ENCODE measurements around the gene NKRF. TPM values are rescaled to one million over a fixed set of nuclear protein-coding genes. Genes with fewer than 3 reads are reported as not detected.
"Not testable (repeated sequence)": the region's sequence is repeated elsewhere in the genome, so short reads cannot be mapped to it uniquely, and the experiment has no call there.

The NKRF gene
- total RNA-seq, 6 donors from 2014 or later = 3.9 to 10.5 (median 7.0) TPM

- no peak overlapping the region for H3K4me3 ChIP-seq
- H3K27ac ChIP-seq = no peak overlapping the region
- ATAC-seq (ENCODE audit: low FRiP score in 2 of 2) (no peak), DNase-seq (no peak)
- TF ChIP-seq CTCF (IDR thresholded peaks at IDR 0.05) (no peak), POLR2A (IDR thresholded peaks at IDR 0.05) (no peak), EP300 (IDR thresholded peaks at IDR 0.05) (no peak), POLR2AphosphoS5 (IDR thresholded peaks at IDR 0.05) (no peak)
- H3K4me1 ChIP-seq = no peaks in the 10 kb centered on the region
- H3K27me3 ChIP-seq = no peaks in the 10 kb centered on the region
- H3K36me3 ChIP-seq = peaks cover 0 to 3% (median 0%) of the 10 kb centered on the region in 4 donors
- WGBS, 2 donors = 66 to 82% methylated on average over 2 of the region's 2 CpGs
- H3K9me3 ChIP-seq = no peaks in the 10 kb centered on the region
Measured at GRCh38 chrX:119647089-119647488, 40.9 kb upstream of the NKRF start.

GRCh38 chrX:119646515-119646914 is 40.3 kb upstream of the NKRF start:
- DNase-seq (no peak), ATAC-seq (ENCODE audit: low FRiP score in 2 of 2) (no peak)
- Histone ChIP-seq H3K9me3 (no peaks in the 10 kb centered on the region), H3K27ac (no peak overlapping the region), H3K27me3 (no peaks in the 10 kb centered on the region), H3K4me3 (no peak overlapping the region), H3K36me3 (peaks cover 0 to 3% (median 0%) of the 10 kb centered on the region in 4 donors), H3K4me1 (no peaks in the 10 kb centered on the region)
- WGBS, 2 donors = 87 to 88% methylated on average over 2 to 4 of the region's 4 CpGs
- TF ChIP-seq CTCF (IDR thresholded peaks at IDR 0.05) (no peak), POLR2A (IDR thresholded peaks at IDR 0.05) (no peak), POLR2AphosphoS5 (IDR thresholded peaks at IDR 0.05) (no peak), EP300 (IDR thresholded peaks at IDR 0.05) (no peak)

- Histone ChIP-seq H3K4me3 (no peak overlapping the region), H3K27ac (no peak overlapping the region), H3K4me1 (no peaks in the 10 kb centered on the region), H3K36me3 (no peaks in the 10 kb centered on the region), H3K9me3 (no peaks in the 10 kb centered on the region), H3K27me3 (no peaks in the 10 kb centered on the region)
- DNase-seq = no peak
- ATAC-seq (ENCODE audit: low FRiP score in 2 of 2) = no peak
- TF ChIP-seq POLR2A (IDR thresholded peaks at IDR 0.05) (no peak), EP300 (IDR thresholded peaks at IDR 0.05) (no peak), POLR2AphosphoS5 (IDR thresholded peaks at IDR 0.05) (no peak), CTCF (IDR thresholded peaks at IDR 0.05) (no peak)
- 60 to 82% methylated on average over 1 to 8 of the region's 8 CpGs for WGBS, 2 donors
Measured at GRCh38 chrX:119643696-119644095, 37.5 kb upstream of the NKRF start.

- no peaks in the 10 kb centered on the region for H3K4me1 ChIP-seq
- no peak for TF ChIP-seq EP300 (IDR thresholded peaks at IDR 0.05)
- no peak for TF ChIP-seq POLR2A (IDR thresholded peaks at IDR 0.05)
- 60 to 69% methylated on average over 5 of the region's 5 CpGs for WGBS, 2 donors
- no peak for DNase-seq
- no peak overlapping the region for H3K4me3 ChIP-seq
- H3K36me3 ChIP-seq = peaks cover 0 to 6% (median 0%) of the 10 kb centered on the region in 4 donors
- ATAC-seq (ENCODE audit: low FRiP score in 2 of 2) = no peak
- no peaks in the 10 kb centered on the region for H3K9me3 ChIP-seq
- H3K27me3 ChIP-seq = no peaks in the 10 kb centered on the region
- H3K27ac ChIP-seq = no peak overlapping the region
Measured at GRCh38 chrX:119640731-119641170, 34.5 kb upstream of the NKRF start.

- ATAC-seq (ENCODE audit: low FRiP score in 2 of 2) (no peak), DNase-seq (no peak)
- Histone ChIP-seq H3K36me3 (peaks cover 0 to 6% (median 0%) of the 10 kb centered on the region in 4 donors), H3K9me3 (no peaks in the 10 kb centered on the region), H3K4me1 (no peaks in the 10 kb centered on the region), H3K27me3 (no peaks in the 10 kb centered on the region), H3K4me3 (no peak overlapping the region), H3K27ac (no peak overlapping the region)
- TF ChIP-seq CTCF (IDR thresholded peaks at IDR 0.05) (no peak), EP300 (IDR thresholded peaks at IDR 0.05) (no peak), POLR2AphosphoS5 (IDR thresholded peaks at IDR 0.05) (no peak), POLR2A (IDR thresholded peaks at IDR 0.05) (no peak)
- 71 to 75% methylated on average over 4 to 10 of the region's 10 CpGs for WGBS, 2 donors
Measured at GRCh38 chrX:119638725-119639471, 32.7 kb upstream of the NKRF start.

GRCh38 chrX:119637421-119637820 is 31.2 kb upstream of the NKRF start:
- not testable (repeated sequence) for H3K9me3 ChIP-seq; H3K27ac ChIP-seq; H3K36me3 ChIP-seq; ATAC-seq (ENCODE audit: low FRiP score in 2 of 2); DNase-seq; H3K27me3 ChIP-seq; H3K4me1 ChIP-seq; H3K4me3 ChIP-seq
- 52 to 100% methylated on average over 1 of the region's 1 CpG for WGBS, 2 donors

Measured in upper lobe of left lung (tissue), 6 donors.